GM23248 (cell line): Measurements from ENCODE around the gene HEMGN.

Source experiments
- EZH2 ChIP-seq: fragments of 200-600 bp; sonication (generic); IDR thresholded peaks from 2 replicates; pipeline ENCODE4 v1.6.1; 2018; ENCODE audit warnings: antibody characterized with exemption, mild to moderate bottlenecking; ENCODE audit not compliant: insufficient read depth, poor library complexity, severe bottlenecking
- EZH2phosphoT487 ChIP-seq: fragments of 200-600 bp; sonication (generic); IDR thresholded peaks from 2 replicates; pipeline ENCODE4 v1.6.1; 2018; ENCODE audit warnings: antibody characterized with exemption, moderate library complexity, mild to moderate bottlenecking, low read depth; ENCODE audit not compliant: insufficient read depth

GRCh38 chr9:97943308-97943855, 5.4 kb upstream of the HEMGN start:
- TF ChIP-seq EZH2phosphoT487 (no peak), EZH2 (no peak)
